Smooth muscle cell (in vitro differentiated cells): Measurements from ENCODE around the gene EGFL6. TPM values are rescaled to one million over a fixed set of nuclear protein-coding genes. Genes with fewer than 3 reads are reported as not detected.

ENCODE experiments used
- DNase-seq: peaks from one replicate; lab custom pipeline; 2025; ENCODE audit not compliant: unreplicated experiment; lab: John Stamatoyannopoulos, UW
- H2AFZ ChIP-seq: fragments of 200-600 bp; sonication (generic); 2 replicates; pipeline ENCODE4 v1.6.0; 2016; ENCODE audit warnings: antibody characterized with exemption, low read depth, mild to moderate bottlenecking
- H3F3A ChIP-seq: fragments of 200-600 bp; sonication (generic); 2 replicates; pipeline ENCODE4 v1.6.0; 2017; ENCODE audit warnings: antibody characterized with exemption, low read depth
- H3K27ac ChIP-seq: fragments of 200-600 bp; sonication (generic); 2 replicates; pipeline ENCODE4 v1.5.1; 2016; ENCODE audit warnings: low read depth, mild to moderate bottlenecking
- H3K27me3 ChIP-seq: fragments of 200-600 bp; sonication (generic); 2 replicates; pipeline ENCODE4 v1.6.1; 2016; ENCODE audit warnings: low read depth, mild to moderate bottlenecking
- H3K36me3 ChIP-seq: fragments of 200-600 bp; sonication (generic); 2 replicates; pipeline ENCODE4 v1.5.1; 2016; ENCODE audit warnings: low read depth
- H3K4me1 ChIP-seq: fragments of 200-600 bp; sonication (generic); 2 replicates; pipeline ENCODE4 v1.5.1; 2016; ENCODE audit warnings: low read depth
- H3K4me2 ChIP-seq: fragments of 200-600 bp; sonication (generic); 2 replicates; pipeline ENCODE4 v1.6.0; 2016; ENCODE audit warnings: mild to moderate bottlenecking
- H3K4me3 ChIP-seq: fragments of 200-600 bp; sonication (generic); 2 replicates; pipeline ENCODE4 v1.5.1; 2016; ENCODE audit warnings: mild to moderate bottlenecking
- H3K79me2 ChIP-seq: fragments of 200-600 bp; sonication (generic); 2 replicates; pipeline ENCODE4 v1.6.0; 2016; ENCODE audit warnings: low read depth, mild to moderate bottlenecking
- H3K9ac ChIP-seq: fragments of 200-600 bp; sonication (generic); 2 replicates; pipeline ENCODE4 v1.6.0; 2016; ENCODE audit warnings: low read depth
- H3K9me3 ChIP-seq: fragments of 200-600 bp; sonication (generic); replicated peaks from 2 replicates; pipeline ENCODE4 v1.5.1; 2016; ENCODE audit warnings: low read depth
- H4K20me1 ChIP-seq: fragments of 200-600 bp; sonication (generic); 2 replicates; pipeline ENCODE4 v1.6.0; 2016; ENCODE audit warnings: low read depth
- WGBS: methylation state at CpG from one replicate; pipeline ENCODE4 v1.1.7; 2016; ENCODE audit warnings: low lambda C conversion rate; 5-methylcytosine and 5-hydroxymethylcytosine counted together
- polyA plus RNA-seq: library from polyadenylated mRNA; unstranded; fragments of >200 nt; fragmentation: Nextera tagmentation; extraction: Ambion mirVana; gene quantifications from 2 replicates; pipeline ENCODE4 v1.2.1, GENCODE V29; 2016
- total RNA-seq: library from RNA; depleted of rRNA; stranded (reverse); fragments of >200 nt; gene quantifications from 2 replicates; pipeline ENCODE4 v1.2.3, GENCODE V29; 2014
- TF ChIP-seq, protein P1 (sequence below): fragments of 200-600 bp; sonication (generic); IDR thresholded peaks from 2 replicates; pipeline ENCODE4 v1.5.1; 2017; ENCODE audit warnings: borderline replicate concordance, mild to moderate bottlenecking, antibody characterized with exemption; ENCODE audit not compliant: insufficient read depth, poor library complexity, severe bottlenecking

EGFL6 gene
- total and polyA plus RNA-seq, 2 experiments from 2014 or later, result 213 to 350 TPM

DNA sequence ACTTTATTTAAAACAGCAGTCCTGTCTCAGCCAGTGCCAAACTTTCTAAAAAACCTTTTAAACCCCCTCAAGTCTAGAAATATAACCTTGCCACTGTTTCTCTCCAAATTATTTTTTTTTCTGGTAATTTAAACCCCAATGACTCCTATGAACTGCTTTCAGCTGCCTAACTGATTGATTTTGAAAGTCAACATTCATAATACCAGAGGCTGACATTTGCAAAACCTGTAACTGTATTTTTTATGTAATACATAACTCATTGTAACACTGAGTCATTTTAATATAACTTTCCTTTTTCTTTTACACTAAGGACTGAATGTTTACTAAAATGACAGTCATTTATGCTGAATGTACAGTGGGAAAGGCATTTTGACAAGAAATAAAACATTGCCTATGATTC lies 19.1 kb upstream of the EGFL6 start:
- no peak overlapping the region for H3K9ac ChIP-seq
- H3K4me3 ChIP-seq, result no peak overlapping the region
- no peaks in the 10 kb centered on the region for H3K4me1 ChIP-seq
- no peaks in the 10 kb centered on the region for H4K20me1 ChIP-seq
- no peaks in the 10 kb centered on the region for H3K36me3 ChIP-seq
- H2AFZ ChIP-seq, result no peak overlapping the region
- DNase-seq, result no peak
- H3K27ac ChIP-seq, result no peak overlapping the region
- no peaks in the 10 kb centered on the region for H3K79me2 ChIP-seq
- no peaks in the 10 kb centered on the region for H3K9me3 ChIP-seq
- H3F3A ChIP-seq, result no peaks in the 10 kb centered on the region
- no peaks in the 10 kb centered on the region for H3K27me3 ChIP-seq
- H3K4me2 ChIP-seq, result no peak overlapping the region
- TF ChIP-seq, protein P1, sequence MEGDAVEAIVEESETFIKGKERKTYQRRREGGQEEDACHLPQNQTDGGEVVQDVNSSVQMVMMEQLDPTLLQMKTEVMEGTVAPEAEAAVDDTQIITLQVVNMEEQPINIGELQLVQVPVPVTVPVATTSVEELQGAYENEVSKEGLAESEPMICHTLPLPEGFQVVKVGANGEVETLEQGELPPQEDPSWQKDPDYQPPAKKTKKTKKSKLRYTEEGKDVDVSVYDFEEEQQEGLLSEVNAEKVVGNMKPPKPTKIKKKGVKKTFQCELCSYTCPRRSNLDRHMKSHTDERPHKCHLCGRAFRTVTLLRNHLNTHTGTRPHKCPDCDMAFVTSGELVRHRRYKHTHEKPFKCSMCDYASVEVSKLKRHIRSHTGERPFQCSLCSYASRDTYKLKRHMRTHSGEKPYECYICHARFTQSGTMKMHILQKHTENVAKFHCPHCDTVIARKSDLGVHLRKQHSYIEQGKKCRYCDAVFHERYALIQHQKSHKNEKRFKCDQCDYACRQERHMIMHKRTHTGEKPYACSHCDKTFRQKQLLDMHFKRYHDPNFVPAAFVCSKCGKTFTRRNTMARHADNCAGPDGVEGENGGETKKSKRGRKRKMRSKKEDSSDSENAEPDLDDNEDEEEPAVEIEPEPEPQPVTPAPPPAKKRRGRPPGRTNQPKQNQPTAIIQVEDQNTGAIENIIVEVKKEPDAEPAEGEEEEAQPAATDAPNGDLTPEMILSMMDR, result no peak

DNA sequence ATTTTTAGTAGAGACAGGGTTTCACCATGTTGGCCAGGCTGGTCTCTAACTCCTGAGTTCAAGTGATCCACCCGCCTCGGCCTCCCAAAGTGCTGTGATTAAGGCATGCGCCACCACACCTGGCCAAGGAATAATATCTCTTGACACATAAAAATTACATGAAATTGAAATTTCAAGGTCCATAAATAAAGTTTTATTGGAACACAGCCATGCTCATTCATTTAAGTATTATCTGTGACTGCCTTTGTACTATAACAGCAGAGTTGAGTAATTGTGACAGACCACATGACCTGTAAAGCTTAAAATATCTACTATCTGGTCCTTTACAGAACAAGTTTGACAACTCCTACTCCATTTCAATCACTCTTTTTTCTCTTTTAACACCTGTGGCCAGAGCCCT lies 17.8 kb upstream of the EGFL6 start:
- H3K4me1 ChIP-seq, result no peaks in the 10 kb centered on the region
- H3K9ac ChIP-seq, result no peak overlapping the region
- H3K9me3 ChIP-seq, result no peaks in the 10 kb centered on the region
- H3K27ac ChIP-seq, result no peak overlapping the region
- H3K79me2 ChIP-seq, result no peaks in the 10 kb centered on the region
- no peak for DNase-seq
- no peak overlapping the region for H3K4me3 ChIP-seq
- TF ChIP-seq, protein P1, result no peak
- no peaks in the 10 kb centered on the region for H3F3A ChIP-seq
- H3K4me2 ChIP-seq, result no peak overlapping the region
- no peak overlapping the region for H2AFZ ChIP-seq
- WGBS, result 92% methylated on average over 3 of the region's 3 CpGs
- H4K20me1 ChIP-seq, result no peaks in the 10 kb centered on the region
- H3K36me3 ChIP-seq, result no peaks in the 10 kb centered on the region
- H3K27me3 ChIP-seq, result no peaks in the 10 kb centered on the region

DNA sequence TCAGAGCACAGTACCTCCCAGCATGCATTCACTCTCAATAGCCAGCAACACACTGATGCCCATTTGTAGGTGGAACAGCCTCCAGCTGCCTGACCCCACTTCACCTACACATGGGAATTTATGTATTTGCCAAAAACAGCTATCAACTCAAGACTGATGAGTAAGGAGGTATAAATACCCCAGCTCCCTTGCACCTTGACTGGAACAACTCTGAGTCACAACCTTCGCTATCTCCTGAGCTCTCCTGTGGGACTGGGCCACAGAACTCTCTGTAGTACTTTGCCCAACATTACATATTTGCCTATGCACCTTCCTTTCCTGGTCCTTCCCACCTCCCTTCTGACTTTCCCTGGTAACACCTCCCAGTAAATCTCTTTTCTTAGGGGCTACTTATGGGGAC lies 16.5 kb upstream of the EGFL6 start:
- Histone ChIP-seq H3K27ac (no peak overlapping the region), H4K20me1 (no peaks in the 10 kb centered on the region), H3K4me3 (no peak overlapping the region), H3F3A (no peaks in the 10 kb centered on the region), H3K9me3 (no peaks in the 10 kb centered on the region), H3K9ac (no peak overlapping the region), H3K79me2 (no peaks in the 10 kb centered on the region), H3K27me3 (no peaks in the 10 kb centered on the region), H2AFZ (no peak overlapping the region), H3K4me1 (no peaks in the 10 kb centered on the region), H3K4me2 (no peak overlapping the region), H3K36me3 (no peaks in the 10 kb centered on the region)
- no peak for DNase-seq
- 67% methylated on average over 1 of the region's 1 CpG for WGBS
- TF ChIP-seq, protein P1, result no peak

DNA sequence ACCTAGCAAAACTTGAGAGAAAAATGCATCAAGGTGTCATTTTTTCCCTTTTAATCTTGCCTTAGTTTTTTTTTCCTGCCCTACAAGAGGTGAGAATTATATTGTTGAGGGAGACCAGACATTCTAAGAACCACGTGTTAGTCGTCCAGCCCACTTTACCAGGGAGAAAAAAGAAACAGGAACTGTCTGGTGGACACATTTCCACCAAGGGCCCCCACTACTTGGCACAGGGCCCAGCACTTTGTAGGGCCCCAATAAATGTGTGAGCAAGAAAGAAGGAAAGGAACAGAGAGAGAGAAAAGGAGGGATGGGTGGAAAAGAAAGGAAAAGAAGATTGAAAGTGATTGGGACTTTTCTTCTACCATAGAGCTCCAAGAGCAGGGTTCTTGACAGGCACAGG lies 3.9 kb upstream of the EGFL6 start:
- Histone ChIP-seq H3K9ac (no peak overlapping the region), H2AFZ (no peak overlapping the region), H4K20me1 (no peaks in the 10 kb centered on the region), H3K4me1 (no peaks in the 10 kb centered on the region), H3K36me3 (no peaks in the 10 kb centered on the region), H3K79me2 (no peaks in the 10 kb centered on the region), H3F3A (no peaks in the 10 kb centered on the region), H3K9me3 (no peaks in the 10 kb centered on the region), H3K27ac (no peak overlapping the region), H3K4me2 (no peak overlapping the region), H3K4me3 (no peak overlapping the region), H3K27me3 (no peaks in the 10 kb centered on the region)
- DNase-seq, result no peak
- WGBS, result 44% methylated on average over 2 of the region's 2 CpGs
- TF ChIP-seq, protein P1, result no peak
